HG03196 (cell line): ENCODE results near the gene MVK.

Experiments used
- ATAC-seq: cut with Tn5 transposase; IDR thresholded peaks from one replicate; pipeline ENCODE4 v1.9.1; 2021; ENCODE audit not compliant: unreplicated experiment

MVK gene

GRCh38 chr12:109626378-109627115 is 53.0 kb downstream of the MVK start:
- no peak for ATAC-seq

DNA sequence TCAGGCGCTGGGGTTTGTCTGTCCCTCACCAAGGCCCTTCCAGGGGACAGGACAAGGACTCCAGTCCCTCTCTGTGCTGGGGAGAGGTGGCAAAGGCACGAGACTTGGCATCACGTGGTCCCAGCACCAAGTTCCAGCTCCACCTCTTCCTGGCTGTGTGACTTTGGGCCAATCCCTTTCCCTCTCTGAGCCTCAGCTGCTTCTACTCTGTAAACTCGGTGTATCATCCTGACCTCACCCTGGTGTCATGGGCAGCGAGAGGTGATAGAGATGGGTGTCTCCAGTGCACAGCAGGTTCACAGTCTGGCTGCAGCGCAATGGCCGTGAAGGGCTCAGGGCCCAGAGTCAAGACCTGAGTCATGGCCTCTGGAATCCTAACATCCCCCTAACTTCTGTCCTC is 54.0 kb downstream of the MVK start:
- no peak for ATAC-seq

GRCh38 chr12:109630107-109630506 is 56.5 kb downstream of the MVK start:
- no peak for ATAC-seq

- no peak for ATAC-seq
Observed at GRCh38 chr12:109630815-109631214, 57.2 kb downstream of the MVK start.

- no peak for ATAC-seq
Observed at GRCh38 chr12:109631302-109631701, 57.7 kb downstream of the MVK start.

- ATAC-seq = no peak
Observed at GRCh38 chr12:109631751-109632150, 58.2 kb downstream of the MVK start.

GRCh38 chr12:109632342-109632741 is 58.7 kb downstream of the MVK start:
- ATAC-seq = no peak

DNA sequence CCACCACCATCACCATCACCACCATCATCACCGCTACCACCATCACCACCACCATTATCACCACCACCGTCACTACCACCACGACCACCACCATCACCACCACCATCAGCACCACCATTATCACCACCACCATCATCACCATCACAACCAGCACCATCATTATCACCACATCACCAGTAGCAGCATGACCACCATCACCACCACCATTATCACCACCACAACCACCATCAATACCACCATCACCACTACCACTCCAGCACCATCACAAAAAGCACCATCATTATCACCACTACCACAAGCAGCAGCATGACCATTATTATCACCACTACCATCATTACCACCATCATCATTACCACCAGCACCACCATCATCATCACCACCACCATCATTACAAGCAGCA is 62.1 kb downstream of the MVK start:
- ATAC-seq = no peak

DNA sequence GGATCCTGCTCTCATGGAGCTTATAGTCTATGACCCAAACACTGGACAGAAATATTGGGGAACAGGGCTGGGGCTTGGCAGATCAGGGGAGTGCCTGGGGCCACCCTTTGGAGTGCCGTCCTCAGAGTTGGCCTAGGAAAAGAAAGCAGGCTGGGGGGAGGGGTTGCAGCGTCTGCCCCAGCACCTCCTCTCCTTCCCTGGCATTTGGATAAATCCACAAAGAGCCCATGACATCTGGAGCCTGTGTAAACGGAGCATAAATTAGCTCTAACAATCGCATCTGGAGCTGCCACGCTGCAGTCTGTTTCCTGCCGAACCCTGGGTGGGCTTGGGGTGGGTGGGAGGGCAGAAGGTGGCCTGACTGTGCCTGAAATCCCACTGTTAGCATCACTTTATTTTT is 63.8 kb downstream of the MVK start:
- no peak for ATAC-seq

DNA sequence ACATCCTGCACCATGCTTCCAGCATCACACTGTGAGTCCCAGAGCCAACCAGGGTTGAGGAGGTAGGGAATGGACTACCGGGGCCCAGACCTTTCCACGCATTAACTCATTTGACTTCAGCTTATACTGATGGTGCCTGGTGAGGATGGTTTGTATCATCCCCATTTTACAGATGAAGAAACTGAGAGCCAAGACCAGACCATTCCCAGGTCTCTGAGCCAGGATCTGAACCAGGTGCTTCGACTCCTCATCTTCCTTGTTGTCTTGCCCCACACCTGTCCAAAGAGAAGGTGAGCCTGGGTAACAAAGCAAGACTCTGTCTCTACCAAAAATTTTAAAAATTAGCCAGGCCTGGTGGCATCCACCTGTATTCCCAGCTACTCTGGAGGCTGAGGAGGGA is 64.4 kb downstream of the MVK start:
- ATAC-seq = no peak

- no peak for ATAC-seq
Observed at GRCh38 chr12:109638735-109639134, 65.1 kb downstream of the MVK start.

GRCh38 chr12:109639151-109639872 is 65.7 kb downstream of the MVK start:
- ATAC-seq = no peak

GRCh38 chr12:109640961-109641360 is 67.4 kb downstream of the MVK start:
- ATAC-seq = no peak

- no peak for ATAC-seq
Observed at GRCh38 chr12:109641422-109641821, 67.8 kb downstream of the MVK start.

GRCh38 chr12:109642506-109643132 is 69.0 kb downstream of the MVK start:
- no peak for ATAC-seq

- ATAC-seq = no peak
Observed at GRCh38 chr12:109645194-109645593, 71.6 kb downstream of the MVK start.

DNA sequence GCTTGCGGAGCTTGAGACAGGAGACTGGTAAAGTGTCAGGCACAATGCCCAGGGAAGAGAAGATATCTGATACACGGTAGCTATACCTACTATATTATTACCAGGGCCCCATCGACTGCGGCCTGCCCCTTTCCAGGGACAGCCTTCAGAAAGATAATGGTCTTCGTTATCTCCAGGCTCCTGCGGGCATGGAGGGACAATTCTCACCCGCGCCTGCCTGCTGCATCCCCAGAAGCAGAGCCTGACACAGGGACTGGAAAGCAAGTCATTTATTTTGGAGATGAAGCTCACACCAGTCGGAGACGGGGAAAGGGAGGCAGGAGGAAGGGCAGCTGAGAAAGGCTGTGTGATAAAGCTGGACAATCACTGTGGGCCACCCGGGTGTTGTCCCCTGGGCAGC is 72.1 kb downstream of the MVK start:
- no peak for ATAC-seq
